ENCODE results near the gene ANKRD11. TPM values are rescaled to one million over a fixed set of nuclear protein-coding genes. Genes with fewer than 3 reads are reported as not detected.

ANKRD11 gene
- total RNA-seq, 1 experiment from 2014 or later = 266 TPM

GRCh38 chr16:89370081-89370511 is 120.3 kb downstream of the ANKRD11 start:
- no peaks in the 10 kb centered on the region for H3K27me3 ChIP-seq (ENCODE audit: insufficient read depth, low read length)
- ATAC-seq (peak; percentile 15), DNase-seq (ENCODE audit: low read depth, low spot score) (no peak)
- H3K9me2 ChIP-seq (ENCODE audit: insufficient read depth) = no peaks in the 10 kb centered on the region
- peaks cover 45% of the 10 kb centered on the region; the same call in 1 of the 2 replicates for H4K20me1 ChIP-seq (ENCODE audit: insufficient read depth)
- CTCF ChIA-PET = no interaction called here
- peaks cover 100% of the 10 kb centered on the region for H3K79me2 ChIP-seq (ENCODE audit: insufficient read depth, low read length)
- 0 out of 4 replicates have a peak, but pooled peaks cover 0 to 3% of the 10 kb centered on the region in 2 experiments for H3K36me3 ChIP-seq (ENCODE audit: control insufficient read depth in 1 of 2, insufficient read depth in 2 of 2, low read length in 2 of 2)
- RAD21 ChIA-PET (ENCODE audit: low non-redundant PET in 1 of 2, low total read pairs in 2 of 2, uncharacterized antibody in 2 of 2, unreplicated experiment in 2 of 2) = no interaction called here
- no peak overlapping the region for H3K4me3 ChIP-seq (replicated peaks in 1 of 2; ENCODE audit: low read depth in 1 of 2, low read length in 2 of 2)
- H3K9ac ChIP-seq (ENCODE audit: low read length) = no peak overlapping the region
- H3K4me1 ChIP-seq (ENCODE audit: control insufficient read depth in 1 of 2, insufficient read depth in 2 of 2, low read length in 2 of 2) = peaks cover 17 to 38% of the 10 kb centered on the region in 2 experiments
- no peaks in the 10 kb centered on the region for H3K9me3 ChIP-seq (ENCODE audit: control insufficient read depth in 1 of 2, insufficient read depth in 1 of 2, low read depth in 1 of 2, low read length in 2 of 2)
- peak overlapping the region; percentile 5; the same call in 1 of the 2 replicates for H3K4me2 ChIP-seq (ENCODE audit: low read length)
- intact Hi-C loops (cut with micrococcal nuclease) = no loop called here
- H3K27ac ChIP-seq (ENCODE audit: low read depth, low read length) = peak overlapping the region; percentile 15
- no TSS peak for BruUV-seq (replicated peaks)
- TF ChIP-seq ELF1 (IDR thresholded peaks at IDR 0.05; ENCODE audit: borderline replicate concordance, low read depth) (no peak), SP1 (IDR thresholded peaks at IDR 0.05; ENCODE audit: low read depth) (no peak), JUND (IDR thresholded peaks at IDR 0.05) (no peak)
- TF ChIP-seq, protein P1, sequence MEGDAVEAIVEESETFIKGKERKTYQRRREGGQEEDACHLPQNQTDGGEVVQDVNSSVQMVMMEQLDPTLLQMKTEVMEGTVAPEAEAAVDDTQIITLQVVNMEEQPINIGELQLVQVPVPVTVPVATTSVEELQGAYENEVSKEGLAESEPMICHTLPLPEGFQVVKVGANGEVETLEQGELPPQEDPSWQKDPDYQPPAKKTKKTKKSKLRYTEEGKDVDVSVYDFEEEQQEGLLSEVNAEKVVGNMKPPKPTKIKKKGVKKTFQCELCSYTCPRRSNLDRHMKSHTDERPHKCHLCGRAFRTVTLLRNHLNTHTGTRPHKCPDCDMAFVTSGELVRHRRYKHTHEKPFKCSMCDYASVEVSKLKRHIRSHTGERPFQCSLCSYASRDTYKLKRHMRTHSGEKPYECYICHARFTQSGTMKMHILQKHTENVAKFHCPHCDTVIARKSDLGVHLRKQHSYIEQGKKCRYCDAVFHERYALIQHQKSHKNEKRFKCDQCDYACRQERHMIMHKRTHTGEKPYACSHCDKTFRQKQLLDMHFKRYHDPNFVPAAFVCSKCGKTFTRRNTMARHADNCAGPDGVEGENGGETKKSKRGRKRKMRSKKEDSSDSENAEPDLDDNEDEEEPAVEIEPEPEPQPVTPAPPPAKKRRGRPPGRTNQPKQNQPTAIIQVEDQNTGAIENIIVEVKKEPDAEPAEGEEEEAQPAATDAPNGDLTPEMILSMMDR (IDR thresholded peaks at IDR 0.05 in 2 of 3, conservative IDR thresholded peaks at IDR 0.05 in 1 of 3; ENCODE audit: borderline replicate concordance in 1 of 3, insufficient read depth in 1 of 3, low read depth in 2 of 3, low read length in 2 of 3) = no peak
- POLR2A ChIA-PET = no interaction called here
- no peak overlapping the region for H2AFZ ChIP-seq (ENCODE audit: low read depth, low read length, poor library complexity, severe bottlenecking)

- Histone ChIP-seq H3K4me2 (ENCODE audit: low read length) (no peak overlapping the region), H3K36me3 (ENCODE audit: control insufficient read depth in 1 of 2, insufficient read depth in 2 of 2, low read length in 2 of 2) (0 out of 4 replicates have a peak, but pooled peaks cover 0 to 3% of the 10 kb centered on the region in 2 experiments), H3K9ac (ENCODE audit: low read length) (no peak overlapping the region), H2AFZ (ENCODE audit: low read depth, low read length, poor library complexity, severe bottlenecking) (no peak overlapping the region), H3K4me1 (ENCODE audit: control insufficient read depth in 1 of 2, insufficient read depth in 2 of 2, low read length in 2 of 2) (peaks cover 24 to 45% of the 10 kb centered on the region in 2 experiments), H3K27me3 (ENCODE audit: insufficient read depth, low read length) (no peaks in the 10 kb centered on the region), H3K79me2 (ENCODE audit: insufficient read depth, low read length) (peaks cover 100% of the 10 kb centered on the region), H3K9me2 (ENCODE audit: insufficient read depth) (no peaks in the 10 kb centered on the region), H3K27ac (ENCODE audit: low read depth, low read length) (peak overlapping the region; percentile 15; the same call in 1 of the 2 replicates), H3K4me3 (replicated peaks in 1 of 2; ENCODE audit: low read depth in 1 of 2, low read length in 2 of 2) (no peak overlapping the region), H3K9me3 (ENCODE audit: control insufficient read depth in 1 of 2, insufficient read depth in 1 of 2, low read depth in 1 of 2, low read length in 2 of 2) (no peaks in the 10 kb centered on the region), H4K20me1 (ENCODE audit: insufficient read depth) (peaks cover 45% of the 10 kb centered on the region; the same call in 1 of the 2 replicates)
- ChIA-PET CTCF (no interaction called here), RAD21 (ENCODE audit: low non-redundant PET in 1 of 2, low total read pairs in 2 of 2, uncharacterized antibody in 2 of 2, unreplicated experiment in 2 of 2) (no interaction called here), POLR2A (no interaction called here)
- ATAC-seq = no peak
- DNase-seq (ENCODE audit: low read depth, low spot score) = no peak
- intact Hi-C loops (cut with micrococcal nuclease) = no loop called here
- BruUV-seq (replicated peaks) = no TSS peak
- TF ChIP-seq, protein P1 (IDR thresholded peaks at IDR 0.05 in 2 of 3, conservative IDR thresholded peaks at IDR 0.05 in 1 of 3; ENCODE audit: borderline replicate concordance in 1 of 3, insufficient read depth in 1 of 3, low read depth in 2 of 3, low read length in 2 of 3) = no peak
- TF ChIP-seq POLR2AphosphoS5 (IDR thresholded peaks at IDR 0.05; ENCODE audit: low read depth, low read length) = 0 out of 2 replicates have a peak, but pooled peaks have one; percentile 13
- TF ChIP-seq MAX (IDR thresholded peaks at IDR 0.05) = no peak
These were observed 121.0 kb downstream of the ANKRD11 start for GRCh38 chr16:89369266-89369895.

Measured in HCT116 (cell line).